Sigmoid colon (tissue), 7 donors: ENCODE measurements around the gene MMD. TPM values are rescaled to one million over a fixed set of nuclear protein-coding genes. Genes with fewer than 3 reads are reported as not detected.

Source experiments
- DNase-seq: peaks from one replicate; pipeline ENCODE4 v3.0.0-alpha.2; 2019
- H3K27ac ChIP-seq, 4 donors: fragments of 200-600 bp; sonication (generic); one replicate each; pipeline ENCODE4 v1.5.1; 2016 to 2019; ENCODE audit warnings: mild to moderate bottlenecking in 1 of 4
- H3K27me3 ChIP-seq, 3 donors: fragments of 200-600 bp; sonication (generic); one replicate each; pipeline ENCODE4 v1.5.1; 2019; ENCODE audit warnings: mild to moderate bottlenecking in 1 of 3
- H3K36me3 ChIP-seq, 4 donors: fragments of 200-600 bp; sonication (generic); one replicate each; pipeline ENCODE4 v1.5.1; 2016 to 2019
- H3K4me1 ChIP-seq, 4 donors: fragments of 200-600 bp; sonication (generic); one replicate each; pipeline ENCODE4 v1.5.1; 2017 to 2019
- H3K4me3 ChIP-seq, 4 donors: fragments of 200-600 bp; sonication (generic); one replicate each; pipeline ENCODE4 v1.5.1; 2017 to 2019; ENCODE audit warnings: mild to moderate bottlenecking in 2 of 4, moderate library complexity in 1 of 4
- H3K9me3 ChIP-seq, 4 donors: fragments of 200-600 bp in 3 of 4; sonication (generic) in 3 of 4; one replicate each; pipeline versions ENCODE4 v1.5.1 to v1.6.1; 2013 to 2019
- CTCF ChIP-seq, 4 experiments: fragments of 450-650 bp in 3 of 4; fragments of 200-600 bp in 1 of 4; IDR thresholded peaks; one replicate each; pipeline ENCODE4 v1.5.1; 2016 to 2019; ENCODE audit warnings: antibody characterized with exemption in 4 of 4, mild to moderate bottlenecking in 3 of 4, moderate library complexity in 2 of 4
- EP300 ChIP-seq, 4 donors: sonication (generic); formaldehyde crosslinking; IDR thresholded peaks; one replicate each; pipeline ENCODE4 v1.6.1; 2017; ENCODE audit warnings: antibody characterized with exemption in 4 of 4
- POLR2A ChIP-seq, 2 donors: fragments of 450-650 bp; IDR thresholded peaks; one replicate each; pipeline ENCODE4 v1.6.1; 2016; ENCODE audit warnings: antibody characterized with exemption in 2 of 2, mild to moderate bottlenecking in 2 of 2, moderate library complexity in 2 of 2
- POLR2AphosphoS5 ChIP-seq, 4 donors: sonication (generic); formaldehyde crosslinking; IDR thresholded peaks; one replicate each; pipeline ENCODE4 v1.6.1; 2017; ENCODE audit warnings: antibody characterized with exemption in 4 of 4
- WGBS, 2 donors: extraction: QIAGEN DNeasy Blood & Tissue Kit; methylation state at CpG; one replicate each; pipeline ENCODE4 v1.1.7; 2013; 5-methylcytosine and 5-hydroxymethylcytosine counted together
- intact Hi-C: fragments of 100-400 bp; cut with DNase I; formaldehyde crosslinking; loops from one replicate; pipeline ENCODE4 v1.15.1; 2023
- polyA plus RNA-seq, 3 donors: library from polyadenylated mRNA; stranded (reverse); fragments of 200-250 nt; gene quantifications; one replicate each; pipeline ENCODE4 v1.2.3, GENCODE V29; 2013
- total RNA-seq, 4 donors: library from RNA; depleted of rRNA; stranded (reverse); fragments of >200 nt; gene quantifications; one replicate each; pipeline ENCODE4 v1.1.0, GENCODE V29; 2016
- donor health status: healthy with polysubstance abuse.
- donor health status: Bipolar disorder and iron deficiency.
- donor health status: healthy.

MMD gene
- total and polyA plus RNA-seq, 7 donors = 12.0 to 51.3 (median 26.9) TPM

- no peaks in the 10 kb centered on the region for H3K9me3 ChIP-seq
- intact Hi-C loops = loop anchor here (5.0 to 10.0 kb wide), 5 partner anchors 65 to 307 kb away; partner anchors contain the start of genes SMIM36 and TMEM100
- 96 to 97% methylated on average over 4 of the region's 4 CpGs for WGBS, 2 donors
- H3K27ac ChIP-seq = peak overlapping the region; percentile 4 to 97 (median 59)
- DNase-seq = no peak
- peaks cover 0 to 57% (median 39%) of the 10 kb centered on the region in 4 donors for H3K4me1 ChIP-seq
- H3K4me3 ChIP-seq = no peak overlapping the region
- H3K27me3 ChIP-seq = no peaks in the 10 kb centered on the region
- peaks cover 0 to 14% (median 4%) of the 10 kb centered on the region in 4 donors for H3K36me3 ChIP-seq
- no peak for TF ChIP-seq POLR2AphosphoS5 (IDR thresholded peaks at IDR 0.05)
- no peak for TF ChIP-seq EP300 (IDR thresholded peaks at IDR 0.05)
- no peak for TF ChIP-seq CTCF (IDR thresholded peaks at IDR 0.05)
- no peak for TF ChIP-seq POLR2A (IDR thresholded peaks at IDR 0.05)
Observed at GRCh38 chr17:55417411-55418268, 4.0 kb downstream of the MMD start.

GRCh38 chr17:55416470-55417052 is 5.1 kb downstream of the MMD start:
- Histone ChIP-seq H3K9me3 (no peaks in the 10 kb centered on the region), H3K4me3 (no peak overlapping the region), H3K27me3 (no peaks in the 10 kb centered on the region), H3K27ac (peak overlapping the region; percentile 45 to 63 (median 56)), H3K36me3 (peaks cover 0 to 25% (median 7%) of the 10 kb centered on the region in 4 donors), H3K4me1 (peaks cover 0 to 52% (median 33%) of the 10 kb centered on the region in 4 donors)
- TF ChIP-seq POLR2AphosphoS5 (IDR thresholded peaks at IDR 0.05) (no peak), EP300 (IDR thresholded peaks at IDR 0.05) (no peak), POLR2A (IDR thresholded peaks at IDR 0.05) (no peak), CTCF (IDR thresholded peaks at IDR 0.05) (no peak)
- 73% methylated on average over 4 of the region's 4 CpGs for WGBS, 2 donors
- intact Hi-C loops = loop anchor here (5.0 to 10.0 kb wide), 5 partner anchors 64 to 308 kb away; partner anchors contain the start of genes SMIM36 and TMEM100
- DNase-seq = no peak

GRCh38 chr17:55416000-55416399 is 5.6 kb downstream of the MMD start:
- intact Hi-C loops = loop anchor here (5.0 to 10.0 kb wide), 5 partner anchors 64 to 309 kb away; partner anchors contain the start of genes SMIM36 and TMEM100
- no peaks in the 10 kb centered on the region for H3K27me3 ChIP-seq
- peaks cover 0 to 52% (median 33%) of the 10 kb centered on the region in 4 donors for H3K4me1 ChIP-seq
- H3K4me3 ChIP-seq = no peak overlapping the region
- no peak for TF ChIP-seq EP300 (IDR thresholded peaks at IDR 0.05)
- no peak for TF ChIP-seq POLR2A (IDR thresholded peaks at IDR 0.05)
- no peak for TF ChIP-seq POLR2AphosphoS5 (IDR thresholded peaks at IDR 0.05)
- no peak for TF ChIP-seq CTCF (IDR thresholded peaks at IDR 0.05)
- no peaks in the 10 kb centered on the region for H3K9me3 ChIP-seq
- no peak for DNase-seq
- H3K27ac ChIP-seq = peak overlapping the region; percentile 45 to 63 (median 56)
- H3K36me3 ChIP-seq = peaks cover 0 to 31% (median 11%) of the 10 kb centered on the region in 4 donors

GRCh38 chr17:55414983-55415382 is 6.7 kb downstream of the MMD start:
- H3K27ac ChIP-seq = peak overlapping the region in 1 of 4 donors; percentile 63
- 92 to 96% methylated on average over 4 of the region's 4 CpGs for WGBS, 2 donors
- DNase-seq = no peak
- no peak overlapping the region for H3K4me3 ChIP-seq
- intact Hi-C loops = loop anchor here (5.0 to 10.0 kb wide), 5 partner anchors 63 to 310 kb away; partner anchors contain the start of genes SMIM36 and TMEM100
- H3K4me1 ChIP-seq = peaks cover 0 to 45% (median 27%) of the 10 kb centered on the region in 4 donors
- no peaks in the 10 kb centered on the region for H3K27me3 ChIP-seq
- TF ChIP-seq POLR2A (IDR thresholded peaks at IDR 0.05) (no peak), POLR2AphosphoS5 (IDR thresholded peaks at IDR 0.05) (no peak), EP300 (IDR thresholded peaks at IDR 0.05) (no peak), CTCF (IDR thresholded peaks at IDR 0.05) (no peak)
- H3K9me3 ChIP-seq = no peaks in the 10 kb centered on the region
- H3K36me3 ChIP-seq = peaks cover under 1 to 41% (median 18%) of the 10 kb centered on the region in 4 donors
